Stimulated activated CD8-positive, alpha-beta memory T cell treated with anti-CD3 and anti-CD28 coated beads, Interleukin-2, amount 100 ng/mL, for 1 hour (primary cell): Measurements from ENCODE around the gene SPTBN5.

Source experiments
- DNase-seq, 2 donors: peaks; one replicate each; pipeline ENCODE4 v3.0.0-alpha.2; 2020; ENCODE audit warnings: low read depth in 2 of 2

SPTBN5 gene

DNA sequence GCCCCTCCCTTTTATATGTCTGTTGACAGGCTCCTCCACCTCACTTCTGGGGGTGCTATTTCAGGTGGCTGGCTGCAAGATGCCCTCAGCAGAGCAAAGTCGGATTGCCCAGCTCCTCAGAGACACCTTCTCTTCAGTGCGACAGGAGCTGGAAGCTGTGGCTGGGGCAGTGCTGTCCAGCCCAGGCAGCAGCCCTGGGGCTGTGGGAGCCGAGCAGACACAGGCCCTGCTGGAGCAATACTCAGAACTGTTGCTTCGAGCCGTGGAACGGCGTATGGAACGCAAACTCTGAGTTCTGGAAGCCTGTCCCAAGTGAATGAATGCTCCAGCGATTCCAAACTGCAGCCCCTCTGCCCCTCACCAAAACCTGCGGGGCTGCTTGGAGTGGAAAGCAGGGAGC lies 68.7 kb downstream of the SPTBN5 start:
- no peak for DNase-seq

DNA sequence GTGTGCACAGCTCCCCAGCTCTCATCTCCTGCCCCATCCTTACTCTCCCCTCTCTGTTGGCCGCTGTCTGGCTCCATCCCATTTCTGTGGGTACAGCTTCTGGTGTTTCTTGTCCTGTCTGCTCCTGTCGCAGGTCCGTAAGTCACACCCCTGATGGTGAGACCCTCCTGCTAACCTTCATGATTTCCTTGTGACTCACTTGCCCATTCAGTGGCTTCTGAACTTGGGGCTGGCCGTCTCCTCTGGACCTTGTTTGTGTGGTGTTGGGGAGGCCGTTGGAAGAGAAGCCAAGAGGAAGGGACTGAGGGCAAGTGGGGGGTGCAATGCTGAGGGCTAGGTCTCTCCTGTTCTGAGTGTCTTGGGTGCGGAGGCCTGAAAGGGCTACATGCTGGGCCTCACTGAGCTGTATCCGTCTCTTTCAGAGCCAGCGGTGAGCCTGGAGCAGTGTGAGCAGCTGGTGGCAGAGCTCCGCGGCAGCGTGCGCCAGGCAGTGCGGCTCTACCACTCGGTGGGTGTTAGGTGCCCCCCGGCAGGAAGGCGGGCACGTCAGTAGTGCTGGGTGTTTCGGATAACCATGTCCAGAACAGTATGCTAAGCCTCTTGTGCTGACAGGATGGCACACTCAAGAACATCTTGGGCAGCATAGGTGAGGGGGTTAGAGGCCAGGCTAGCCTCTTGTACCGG lies 69.6 kb downstream of the SPTBN5 start:
- no peak for DNase-seq

DNA sequence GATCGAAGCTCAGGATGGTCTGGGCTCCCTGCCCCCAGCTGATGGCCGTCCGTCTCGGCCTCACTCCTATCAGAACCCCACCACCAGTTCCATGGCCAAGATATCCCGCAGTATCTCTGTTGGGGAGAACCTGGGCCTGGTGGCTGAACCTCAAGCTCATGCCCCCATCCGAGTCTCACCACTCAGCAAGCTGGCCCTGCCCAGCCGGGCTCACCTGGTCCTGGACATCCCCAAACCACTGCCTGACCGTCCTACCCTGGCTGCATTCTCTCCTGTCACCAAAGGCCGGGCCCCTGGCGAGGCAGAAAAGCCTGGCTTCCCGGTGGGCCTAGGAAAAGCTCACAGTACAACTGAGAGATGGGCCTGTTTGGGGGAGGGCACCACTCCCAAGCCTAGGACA lies 70.4 kb downstream of the SPTBN5 start:
- no peak for DNase-seq

DNA sequence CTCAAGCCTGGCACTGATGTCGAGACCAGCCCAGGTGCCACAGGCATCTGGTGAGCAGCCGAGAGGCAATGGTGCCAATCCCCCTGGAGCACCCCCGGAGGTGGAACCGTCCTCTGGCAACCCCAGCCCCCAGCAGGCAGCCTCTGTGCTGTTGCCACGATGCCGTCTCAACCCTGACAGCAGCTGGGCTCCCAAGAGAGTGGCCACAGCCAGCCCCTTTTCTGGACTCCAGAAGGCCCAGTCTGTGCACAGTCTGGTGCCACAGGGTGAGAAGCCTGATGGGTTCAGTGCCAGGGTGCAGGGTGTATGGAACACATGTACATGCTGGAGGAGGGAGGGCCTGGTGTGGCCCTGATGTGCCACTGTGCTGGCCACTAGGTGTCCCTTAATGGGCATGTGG lies 70.9 kb downstream of the SPTBN5 start:
- DNase-seq, result no peak

- no peak for DNase-seq
Measured at GRCh38 chr15:41822471-41822870, 71.4 kb downstream of the SPTBN5 start.

DNA sequence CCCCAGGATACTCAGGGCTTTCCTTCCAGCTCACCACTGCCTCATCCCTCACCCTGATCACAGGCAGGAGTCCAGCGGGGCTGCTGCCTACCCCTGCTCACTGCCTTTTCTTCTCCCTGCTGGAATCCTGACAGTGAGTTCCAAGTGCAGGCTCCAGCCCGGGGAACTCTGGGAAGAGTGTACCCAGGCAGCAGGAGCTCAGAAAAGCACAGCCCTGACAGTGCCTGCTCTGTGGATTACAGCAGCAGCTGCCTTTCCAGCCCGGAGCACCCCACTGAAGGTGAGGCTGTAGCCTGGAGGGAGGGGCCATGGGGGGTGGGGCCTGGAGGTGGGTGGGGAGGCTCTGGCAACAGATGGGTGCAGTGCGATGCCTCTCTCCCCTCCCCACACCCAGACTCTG lies 72.0 kb downstream of the SPTBN5 start:
- DNase-seq, result no peak

GRCh38 chr15:41820791-41821423 lies 72.9 kb downstream of the SPTBN5 start:
- DNase-seq, result no peak

DNA sequence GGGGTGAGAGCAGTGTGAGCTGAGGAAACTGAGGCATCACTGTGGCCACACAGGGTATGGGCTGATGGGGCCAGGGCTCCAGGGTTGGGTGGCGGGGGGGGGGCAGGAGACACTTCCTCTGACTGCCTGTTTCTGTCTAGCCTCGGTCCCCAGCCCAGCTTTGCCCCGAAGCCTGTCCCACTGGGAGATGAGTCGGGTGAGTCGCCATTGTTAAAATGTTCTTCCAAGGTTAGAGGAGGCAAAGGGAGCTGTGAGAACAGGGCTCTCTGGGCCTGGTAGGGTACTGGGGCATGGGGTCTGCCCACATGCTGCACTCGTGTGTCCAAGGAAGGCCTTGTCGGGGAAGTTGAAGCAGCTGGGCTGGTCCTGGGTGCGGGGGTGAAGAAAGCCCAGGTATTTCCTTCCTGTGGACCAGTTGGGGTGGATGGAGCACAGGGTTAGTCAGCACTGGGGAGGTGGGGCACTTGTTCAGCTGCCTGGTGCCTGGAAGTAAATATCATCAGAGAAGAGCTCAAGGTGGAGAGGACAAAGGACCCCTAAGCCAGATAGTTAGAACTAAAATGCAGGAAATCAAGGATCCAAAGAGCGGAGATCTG lies 74.3 kb downstream of the SPTBN5 start:
- no peak for DNase-seq

DNA sequence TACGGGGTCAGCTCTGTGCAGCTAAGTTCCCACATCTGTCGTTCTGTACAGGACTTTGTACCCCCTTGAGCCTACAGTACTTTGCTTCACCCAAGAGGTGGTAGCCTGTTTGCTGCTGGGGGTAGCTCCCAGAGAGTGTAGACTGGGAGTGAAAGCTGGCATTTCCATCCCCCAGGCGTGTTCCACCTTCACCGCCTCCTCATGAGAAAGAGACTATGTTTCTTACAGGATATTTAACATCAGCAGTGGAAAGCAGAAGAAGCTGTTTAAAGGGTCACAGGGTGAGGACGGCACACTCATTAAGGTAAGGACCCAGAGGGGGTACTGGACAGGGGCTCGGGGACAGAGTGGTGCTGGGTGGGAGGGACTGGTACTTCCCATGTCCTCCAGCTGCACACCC lies 76.1 kb downstream of the SPTBN5 start:
- no peak for DNase-seq

DNA sequence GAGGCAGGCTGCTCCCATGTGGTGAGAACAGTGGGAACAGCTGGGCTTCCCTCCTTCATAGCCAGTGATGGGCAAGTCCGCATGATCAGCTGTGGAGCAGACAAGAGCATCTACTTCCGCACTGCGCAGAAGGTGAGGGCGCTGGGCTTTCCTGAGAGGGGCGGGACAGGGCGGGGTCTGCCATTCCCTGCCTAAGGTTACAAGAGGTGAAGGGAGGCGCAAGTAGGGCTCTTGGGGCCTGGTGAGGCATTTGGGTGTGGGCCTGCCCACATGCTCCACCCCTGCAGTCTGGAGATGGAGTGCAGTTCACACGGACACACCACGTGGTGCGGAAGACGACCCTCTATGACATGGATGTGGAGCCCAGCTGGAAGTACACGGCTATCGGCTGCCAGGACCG lies 76.5 kb downstream of the SPTBN5 start:
- no peak for DNase-seq

- no peak for DNase-seq
Measured at GRCh38 chr15:41816788-41817187, 77.1 kb downstream of the SPTBN5 start.

- no peak for DNase-seq
Measured at GRCh38 chr15:41814534-41814933, 79.3 kb downstream of the SPTBN5 start.

DNA sequence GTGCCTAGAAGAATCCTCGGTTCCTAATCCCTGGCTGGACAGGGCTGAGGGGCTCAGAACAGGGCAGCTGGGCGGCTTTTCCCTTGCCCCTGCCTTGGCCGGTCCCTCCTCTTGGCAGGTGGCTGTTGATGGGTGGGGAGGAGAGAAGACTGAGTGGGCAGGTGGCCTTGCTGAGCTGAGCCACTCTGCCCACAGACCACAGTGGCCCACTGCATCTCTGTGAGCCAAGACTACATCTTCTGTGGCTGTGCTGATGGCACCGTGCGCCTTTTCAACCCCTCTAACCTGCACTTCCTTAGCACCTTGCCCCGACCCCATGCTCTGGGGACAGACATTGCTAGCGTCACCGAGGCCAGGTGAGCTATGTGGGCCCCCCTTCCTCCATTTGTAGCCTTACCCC lies 80.4 kb downstream of the SPTBN5 start:
- DNase-seq, result no peak

DNA sequence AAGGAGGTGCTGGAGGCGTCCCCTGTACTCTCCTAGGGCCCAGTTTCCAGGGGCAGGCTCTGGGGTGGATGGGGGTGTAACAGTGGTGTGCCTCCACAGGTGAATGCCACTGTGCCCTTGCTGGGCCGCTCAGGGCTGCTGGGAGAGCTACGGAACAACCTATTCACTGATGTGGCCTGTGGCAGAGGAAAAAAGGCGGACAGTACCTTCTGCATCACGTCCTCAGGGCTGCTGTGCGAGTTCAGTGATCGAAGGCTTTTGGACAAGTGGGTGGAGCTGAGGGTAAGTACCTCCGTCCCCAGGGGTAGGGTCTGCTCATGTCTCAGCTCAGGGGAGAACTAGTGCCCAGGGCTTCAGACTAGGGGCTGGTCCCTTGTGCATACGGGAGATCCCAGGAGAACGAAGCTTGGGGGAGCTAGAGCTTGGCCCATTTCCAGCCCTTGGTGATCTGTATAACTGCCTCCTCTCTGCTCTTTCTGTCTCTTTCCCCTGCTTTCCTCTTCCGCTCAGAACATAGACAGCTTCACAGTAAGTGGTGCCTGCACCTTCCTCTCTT lies 81.0 kb downstream of the SPTBN5 start:
- DNase-seq, result no peak

- DNase-seq, result peak; percentile 48 to 57
Measured at GRCh38 chr15:41811432-41812195, 82.2 kb downstream of the SPTBN5 start.

GRCh38 chr15:41810651-41811431 lies 83.0 kb downstream of the SPTBN5 start:
- no peak for DNase-seq

DNA sequence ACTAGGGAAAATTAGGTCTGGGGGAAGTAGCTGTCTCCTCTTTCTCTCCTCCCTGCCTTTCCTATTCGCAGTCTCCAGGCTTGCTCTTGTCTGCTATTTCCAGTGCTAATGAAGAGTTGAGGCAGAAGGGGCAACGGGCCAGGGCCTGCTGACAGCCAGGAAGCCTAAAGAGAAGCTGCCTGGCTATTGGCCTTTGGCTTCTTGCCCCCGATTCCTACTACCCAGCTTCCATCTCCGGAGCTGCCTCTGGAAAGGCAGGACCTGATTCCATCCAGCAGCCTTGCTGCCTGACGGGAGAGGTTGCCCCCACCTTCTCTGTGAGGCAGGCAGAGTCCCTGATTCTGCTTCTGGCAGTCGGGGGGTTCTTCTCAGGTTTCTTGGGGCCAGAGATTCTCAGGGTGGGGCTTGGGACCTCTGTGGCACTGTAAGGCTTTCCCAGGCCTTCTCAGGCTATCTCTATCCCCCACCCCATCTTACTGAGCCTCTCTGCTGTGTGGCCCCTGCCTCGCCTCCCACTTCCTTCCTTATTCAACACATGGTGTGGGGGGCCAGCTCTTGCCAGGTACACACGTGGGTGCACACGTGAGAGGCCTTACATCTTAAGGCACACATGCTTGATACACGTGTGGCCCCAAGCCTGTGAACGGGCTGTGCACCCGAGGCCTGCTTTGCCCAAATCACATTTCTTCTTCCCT lies 84.2 kb downstream of the SPTBN5 start:
- DNase-seq, result no peak

DNA sequence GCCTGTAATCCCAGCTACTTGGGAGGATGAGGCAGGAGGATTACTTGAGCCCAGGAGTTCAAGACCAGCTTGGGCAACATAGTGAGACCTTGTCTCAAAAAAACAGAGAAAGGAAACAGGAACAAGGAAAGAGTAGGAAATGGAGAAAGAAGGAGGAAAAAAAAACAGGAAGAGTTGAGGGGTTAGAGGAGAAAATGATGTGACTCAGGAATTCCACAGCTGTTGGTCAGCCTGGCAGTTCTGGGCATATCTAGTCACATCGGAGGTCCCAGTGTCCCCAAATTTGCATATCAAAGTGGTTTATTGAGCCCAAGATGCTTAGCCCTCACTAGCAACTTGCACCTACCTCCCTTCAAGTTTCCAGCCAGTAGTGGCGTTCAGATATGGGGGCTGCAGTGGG lies 84.7 kb downstream of the SPTBN5 start:
- DNase-seq, result no peak

GRCh38 chr15:41806291-41807181 lies 87.3 kb downstream of the SPTBN5 start:
- no peak for DNase-seq

DNA sequence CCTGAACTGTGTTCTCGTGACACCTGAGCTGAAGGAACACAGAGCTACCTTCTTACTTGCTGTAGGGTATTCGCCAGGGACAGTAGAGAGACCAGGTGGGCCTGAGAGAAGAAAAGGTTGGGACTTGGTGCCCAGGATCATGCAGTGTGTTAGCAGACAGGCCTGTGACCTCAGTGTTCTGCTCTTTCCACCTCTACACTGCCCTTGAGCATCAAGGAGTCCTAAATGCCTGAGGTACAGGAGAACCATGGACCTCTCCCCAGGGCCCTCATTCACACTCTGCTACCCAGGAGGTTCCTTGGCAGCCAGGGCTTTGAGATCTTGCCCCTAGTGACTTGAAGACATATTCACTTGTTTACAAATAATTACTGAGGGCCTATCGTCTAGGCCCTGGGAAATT lies 88.1 kb downstream of the SPTBN5 start:
- DNase-seq, result no peak
